Naive thymus-derived CD4-positive, alpha-beta T cell (primary cell): ENCODE data around the gene MYO19. TPM values are rescaled to one million over a fixed set of nuclear protein-coding genes. Genes with fewer than 3 reads are reported as not detected.
A peak's percentile ranks its signal among the peaks of the same experiment; 100 is the strongest.

ENCODE experiments used
- ATAC-seq: fragments of 150-1000 bp; cut with Tn5 transposase; 2 replicates; pipeline ENCODE4 v1.10.0; 2021; ENCODE audit warnings: mild to moderate bottlenecking, moderate library complexity
- CTCF ChIA-PET: fragments of 350-600 bp; sonication (Branson Sonifier 250); formaldehyde crosslinking; loops from one replicate; lab custom pipeline; 2021; ENCODE audit warnings: antibody characterized with exemption; lab: Charles Lee
- POLR2A ChIA-PET: fragments of 350-600 bp; sonication (Branson Sonifier 250); formaldehyde crosslinking; loops from one replicate; lab custom pipeline; 2021; ENCODE audit warnings: antibody characterized with exemption, inconsistent platforms; lab: Charles Lee
- DNase-seq, 9 donors: peaks; one replicate each; pipeline versions ENCODE4 v3.0.0 to v3.0.0-alpha.2; 2020 to 2022; ENCODE audit warnings: mixed read lengths in 1 of 9
- H3K27ac ChIP-seq: one replicate; pipeline ENCODE4 v1.7.0; 2013; ENCODE audit warnings: mild to moderate bottlenecking, low read depth, low read length, moderate library complexity
- H3K27me3 ChIP-seq, 2 donors: one replicate each; pipeline ENCODE4 v1.7.0; 2013; ENCODE audit warnings: low read length in 2 of 2, mild to moderate bottlenecking in 2 of 2, moderate library complexity in 2 of 2; ENCODE audit not compliant: control insufficient read depth in 2 of 2, insufficient read depth in 2 of 2
- H3K36me3 ChIP-seq, 3 experiments: 1 replicate in 2 of 3; 2 replicates in 1 of 3; pipeline ENCODE4 v1.7.0; 2013; ENCODE audit warnings: low read length in 3 of 3, mild to moderate bottlenecking in 3 of 3, moderate library complexity in 1 of 3; ENCODE audit not compliant: insufficient read depth in 3 of 3, control insufficient read depth in 2 of 3
- H3K4me1 ChIP-seq, 2 donors: one replicate each; pipeline ENCODE4 v1.7.0; 2013; ENCODE audit warnings: low read length in 2 of 2, mild to moderate bottlenecking in 2 of 2, moderate library complexity in 1 of 2; ENCODE audit not compliant: control insufficient read depth in 2 of 2, insufficient read depth in 2 of 2
- H3K4me3 ChIP-seq: 2 replicates; pipeline ENCODE4 v1.7.0; 2013; ENCODE audit warnings: mild to moderate bottlenecking, low read length
- H3K9me3 ChIP-seq, 3 experiments: 1 replicate in 2 of 3; 2 replicates in 1 of 3; pipeline ENCODE4 v1.7.0; 2013; ENCODE audit warnings: low read length in 3 of 3; ENCODE audit not compliant: control insufficient read depth in 2 of 3
- H3K27ac Mint-ChIP-seq, 9 donors: one replicate each; pipeline ENCODE4 v1.8.0; 2020 to 2022; ENCODE audit warnings: mixed read lengths in 9 of 9, mild to moderate bottlenecking in 8 of 9, moderate library complexity in 5 of 9, inconsistent platforms in 2 of 9
- H3K27me3 Mint-ChIP-seq, 5 donors: one replicate each; pipeline ENCODE4 v1.8.0; 2021 to 2022; ENCODE audit warnings: mixed read lengths in 5 of 5, mild to moderate bottlenecking in 1 of 5
- H3K36me3 Mint-ChIP-seq, 5 donors: one replicate each; pipeline ENCODE4 v1.8.0; 2020 to 2022; ENCODE audit warnings: mixed read lengths in 5 of 5, mild to moderate bottlenecking in 3 of 5, inconsistent platforms in 1 of 5
- H3K4me1 Mint-ChIP-seq, 7 donors: one replicate each; pipeline ENCODE4 v1.8.0; 2020 to 2022; ENCODE audit warnings: mixed read lengths in 7 of 7, mild to moderate bottlenecking in 3 of 7, inconsistent platforms in 1 of 7
- H3K4me3 Mint-ChIP-seq, 10 donors: one replicate each; pipeline ENCODE4 v1.8.0; 2020 to 2022; ENCODE audit warnings: mild to moderate bottlenecking in 10 of 10, mixed read lengths in 10 of 10, moderate library complexity in 6 of 10, inconsistent platforms in 2 of 10
- H3K9me3 Mint-ChIP-seq, 11 donors: one replicate each; pipeline ENCODE4 v1.8.0; 2020 to 2022; ENCODE audit warnings: mixed read lengths in 11 of 11, mild to moderate bottlenecking in 4 of 11, inconsistent platforms in 1 of 11, moderate library complexity in 1 of 11
- intact Hi-C, 2 donors: fragments of 100-400 bp; cut with micrococcal nuclease; formaldehyde crosslinking; loops; one replicate each; pipeline ENCODE4 v1.15.1; 2023
- polyA plus RNA-seq, 2 donors: library from polyadenylated mRNA; unstranded; fragments of 300-500 nt; fragmentation: Illumina TruSeq; gene quantifications; one replicate each; pipeline ENCODE4 v1.2.3, GENCODE V29; 2021
- total RNA-seq, 6 experiments: library from RNA in 5 of 6; stranded (reverse) in 5 of 6; gene quantifications; 1 replicate in 5 of 6; 2 replicates in 1 of 6; pipeline ENCODE4 v1.2.3 and lab custom pipeline; 2021 to 2026

Gene MYO19
- total and polyA plus RNA-seq, 7 experiments from 2014 or later = 4.9 to 114 (median 67.9) TPM

GRCh38 chr17:36540696-36541095 lies 6.0 kb upstream of the MYO19 start:
- peaks cover 0 to 3% (median 0%) of the 10 kb centered on the region in 11 donors for H3K9me3 Mint-ChIP-seq
- CTCF ChIA-PET = no interaction called here
- H3K27ac Mint-ChIP-seq = peak overlapping the region in 1 of 9 donors; percentile 10
- H3K4me1 Mint-ChIP-seq = peaks cover 5 to 29% (median 15%) of the 10 kb centered on the region in 7 donors
- no peaks in the 10 kb centered on the region for H3K9me3 ChIP-seq
- H3K27me3 Mint-ChIP-seq = no peaks in the 10 kb centered on the region
- H3K36me3 ChIP-seq = peaks cover 0 to 8% (median 0%) of the 10 kb centered on the region in 3 experiments
- no peak for DNase-seq
- H3K36me3 Mint-ChIP-seq = peaks cover 0 to 18% (median 5%) of the 10 kb centered on the region in 5 donors
- H3K4me1 ChIP-seq = peaks cover 12 to 14% of the 10 kb centered on the region in 2 donors
- no peaks in the 10 kb centered on the region for H3K27me3 ChIP-seq
- H3K27ac ChIP-seq = no peak overlapping the region
- POLR2A ChIA-PET = interaction anchor here (1.2 to 1.4 kb wide), 3 partner anchors 10 to 61 kb away, joined by 3 to 5 read pairs (median 3); partner anchors contain the start of gene MRM1
- ATAC-seq = no peak
- H3K4me3 Mint-ChIP-seq = no peak overlapping the region
- intact Hi-C loops = loop anchor here in 1 of 2 donors (10.0 kb wide), 1 partner anchor 956 kb away; the partner anchor contains the start of gene AP2B1
- H3K4me3 ChIP-seq = no peak overlapping the region

GRCh38 chr17:36535669-36536081 lies 1.0 kb upstream of the MYO19 start:
- no peak for ATAC-seq
- CTCF ChIA-PET = interaction anchor here (0.6 to 2.4 kb wide), 4 partner anchors 9 to 67 kb away, joined by 3 to 6 read pairs (median 4); no protein-coding TSS in a partner anchor
- H3K4me1 Mint-ChIP-seq = peaks cover 5 to 38% (median 12%) of the 10 kb centered on the region in 7 donors

GRCh38 chr17:36533935-36534839 lies 481 bp downstream of the MYO19 start:
- peak overlapping the region; percentile 100 for H3K4me3 ChIP-seq
- intact Hi-C loops = loop anchor here (1.0 to 5.0 kb wide), 5 partner anchors 17 to 188 kb away; partner anchors contain the start of genes ZNHIT3 (in 2 of the 2), DHRS11 (in 1 of the 2) and MRM1 (in 1 of the 2)
- no peaks in the 10 kb centered on the region for H3K27me3 ChIP-seq
- no peaks in the 10 kb centered on the region for H3K27me3 Mint-ChIP-seq
- peaks cover 0 to 3% (median 0%) of the 10 kb centered on the region in 11 donors for H3K9me3 Mint-ChIP-seq
- H3K36me3 ChIP-seq = peaks cover 0 to 18% (median 0%) of the 10 kb centered on the region in 3 experiments
- ATAC-seq (peak; percentile 50), DNase-seq (peak in 7 of 9 donors; percentile 33 to 62 (median 54))
- peak overlapping the region; percentile 97 for H3K27ac ChIP-seq
- H3K4me3 Mint-ChIP-seq = peak overlapping the region; percentile 93 to 100 (median 98)
- peaks cover 5 to 40% (median 12%) of the 10 kb centered on the region in 7 donors for H3K4me1 Mint-ChIP-seq
- peak overlapping the region; percentile 94 to 99 (median 97) for H3K27ac Mint-ChIP-seq
- no peaks in the 10 kb centered on the region for H3K9me3 ChIP-seq
- peaks cover 0 to 21% (median 8%) of the 10 kb centered on the region in 5 donors for H3K36me3 Mint-ChIP-seq
- H3K4me1 ChIP-seq = peaks cover 6% of the 10 kb centered on the region in 2 donors
- ChIA-PET POLR2A (interaction anchor here (0.6 to 6.5 kb wide), 11 partner anchors 10 to 1368 kb away, joined by 3 to 130 read pairs (median 4); partner anchors contain the start of genes GGNBP2, MRM1 and ZNHIT3), CTCF (interaction anchor here (0.6 to 2.4 kb wide), 5 partner anchors 9 to 967 kb away, joined by 3 to 6 read pairs (median 3); no protein-coding TSS in a partner anchor)

More at GRCh38 chr17:36535669-36536081, 1.0 kb upstream of the MYO19 start:
- POLR2A ChIA-PET = interaction anchor here (0.7 to 6.5 kb wide), 11 partner anchors 9 to 1369 kb away, joined by 3 to 130 read pairs (median 4); partner anchors contain the start of genes GGNBP2, MRM1 and ZNHIT3
- Histone ChIP-seq H3K27ac (peak overlapping the region; percentile 97), H3K9me3 (no peaks in the 10 kb centered on the region), H3K36me3 (peaks cover 0 to 18% (median 0%) of the 10 kb centered on the region in 3 experiments), H3K4me1 (peaks cover 6% of the 10 kb centered on the region in 2 donors), H3K27me3 (no peaks in the 10 kb centered on the region), H3K4me3 (peak overlapping the region; percentile 100)
- Mint-ChIP-seq H3K36me3 (peaks cover 0 to 23% (median 5%) of the 10 kb centered on the region in 5 donors), H3K27me3 (no peaks in the 10 kb centered on the region), H3K4me3 (peak overlapping the region; percentile 93 to 100 (median 98)), H3K9me3 (peaks cover 0 to 3% (median 0%) of the 10 kb centered on the region in 11 donors), H3K27ac (peak overlapping the region; percentile 94 to 99 (median 97))
- no peak for DNase-seq
- intact Hi-C loops = loop anchor here (1.0 to 5.0 kb wide), 5 partner anchors 9 to 412 kb away; partner anchors contain the start of genes GGNBP2 (in 2 of the 2), AATF (in 1 of the 2), DHRS11 (in 1 of the 2) and MRM1 (in 1 of the 2)

GRCh38 chr17:36532435-36532975 lies 2.2 kb downstream of the MYO19 start:
- Mint-ChIP-seq H3K4me1 (peaks cover 5 to 38% (median 12%) of the 10 kb centered on the region in 7 donors), H3K9me3 (peaks cover 0 to 3% (median 0%) of the 10 kb centered on the region in 11 donors), H3K36me3 (peaks cover 0 to 22% (median 5%) of the 10 kb centered on the region in 5 donors), H3K4me3 (peak overlapping the region in 4 of 10 donors; percentile 26 to 99 (median 32)), H3K27me3 (no peaks in the 10 kb centered on the region), H3K27ac (peak overlapping the region in 3 of 9 donors; percentile 36 to 67 (median 59))
- Histone ChIP-seq H3K36me3 (peaks cover 0 to 24% (median 0%) of the 10 kb centered on the region in 3 experiments), H3K27ac (no peak overlapping the region), H3K4me1 (peaks cover 6% of the 10 kb centered on the region in 2 donors), H3K9me3 (no peaks in the 10 kb centered on the region), H3K27me3 (no peaks in the 10 kb centered on the region), H3K4me3 (no peak overlapping the region)
- intact Hi-C loops = loop anchor here in 1 of 2 donors (5.0 kb wide), 1 partner anchor 190 kb away; no protein-coding TSS in a partner anchor
- ChIA-PET CTCF (no interaction called here), POLR2A (interaction anchor here (6.5 kb wide), 1 partner anchor 12 kb away, joined by 130 read pairs; the partner anchor contains the start of gene GGNBP2)
- DNase-seq (no peak), ATAC-seq (no peak)

GRCh38 chr17:36529121-36529520 lies 5.5 kb downstream of the MYO19 start:
- no peaks in the 10 kb centered on the region for H3K9me3 ChIP-seq
- ATAC-seq (no peak), DNase-seq (no peak)
- H3K36me3 ChIP-seq = peaks cover 0 to 43% (median 0%) of the 10 kb centered on the region in 3 experiments
- CTCF ChIA-PET = no interaction called here
- H3K27ac ChIP-seq = no peak overlapping the region
- H3K9me3 Mint-ChIP-seq = no peaks in the 10 kb centered on the region
- no peak overlapping the region for H3K4me3 ChIP-seq
- no peaks in the 10 kb centered on the region for H3K4me1 ChIP-seq
- intact Hi-C loops = no loop called here
- H3K4me3 Mint-ChIP-seq = no peak overlapping the region
- peaks cover 4 to 40% (median 8%) of the 10 kb centered on the region in 7 donors for H3K4me1 Mint-ChIP-seq
- POLR2A ChIA-PET = interaction anchor here (1.3 kb wide), 1 partner anchor 16 kb away, joined by 11 read pairs; the partner anchor contains the start of gene GGNBP2
- H3K27me3 Mint-ChIP-seq = no peaks in the 10 kb centered on the region
- H3K27ac Mint-ChIP-seq = no peak overlapping the region
- H3K27me3 ChIP-seq = no peaks in the 10 kb centered on the region
- peaks cover 13 to 40% (median 19%) of the 10 kb centered on the region in 5 donors for H3K36me3 Mint-ChIP-seq
